GM12878 (cell line): ENCODE measurements around the gene CCDC24. TPM values are rescaled to one million over a fixed set of nuclear protein-coding genes. Genes with fewer than 3 reads are reported as not detected.

Experiments
- ATAC-seq: fragments of 200-7000 bp; cut with Tn5 transposase; 3 replicates; pipeline ENCODE4 v1.9.1; 2020; ENCODE audit warnings: mild to moderate bottlenecking, moderate library complexity
- BruUV-seq: library from RNA; stranded (reverse); fragments of 400-500 nt; replicated peaks from 2 replicates; lab custom pipeline; 2021; lab: Mats Ljungman, UMichigan
- CTCF ChIA-PET: fragments of 300-600 bp; sonication (Branson Sonifier 250); formaldehyde crosslinking; extraction: SDS; loops from one replicate; lab custom pipeline; 2021; ENCODE audit warnings: inconsistent platforms; lab: Yijun Ruan, JAX
- POLR2A ChIA-PET: fragments of 350-600 bp; formaldehyde crosslinking; extraction: SDS; loops from one replicate; lab custom pipeline; 2021; ENCODE audit warnings: inconsistent platforms; lab: Charles Lee
- RAD21 ChIA-PET: fragments of 300-600 bp; sonication (Branson Sonifier 250); formaldehyde crosslinking; loops from one replicate; lab custom pipeline; 2023; ENCODE audit warnings: antibody characterized with exemption; ENCODE audit not compliant: unreplicated experiment; lab: Charles Lee
- SMC1A ChIA-PET: fragments of 300-600 bp; sonication (Branson Sonifier 250); formaldehyde crosslinking; loops from one replicate; lab custom pipeline; 2023; ENCODE audit not compliant: unreplicated experiment, uncharacterized antibody; lab: Charles Lee
- DNase-seq: peaks from one replicate; pipeline ENCODE4 v3.0.0-alpha.2; 2011; ENCODE audit warnings: low read depth, low spot score
- FAIRE-seq: peaks from 3 replicates; lab custom pipeline; 2011; peaks lifted over from hg19 to GRCh38; lab: Jason Lieb, UNC
- H2AFZ ChIP-seq: 2 replicates; pipeline ENCODE4 v1.6.0; 2011; ENCODE audit warnings: low read depth, low read length, control low read depth; ENCODE audit not compliant: control insufficient read depth
- H3K27ac ChIP-seq: 2 replicates; pipeline ENCODE4 v1.5.1; 2011; ENCODE audit warnings: control low read depth; ENCODE audit not compliant: control insufficient read depth, insufficient read depth
- H3K27me3 ChIP-seq, 2 experiments: replicated peaks in 1 of 2; 2 replicates each; pipeline versions ENCODE4 v1.6.0 to v1.6.1; 2011; ENCODE audit warnings: low read length in 1 of 2; ENCODE audit not compliant: control insufficient read depth in 2 of 2, insufficient read depth in 2 of 2
- H3K36me3 ChIP-seq, 2 experiments: 2 replicates each; pipeline ENCODE4 v1.5.1; 2011; ENCODE audit warnings: low read length in 1 of 2; ENCODE audit not compliant: control insufficient read depth in 2 of 2, insufficient read depth in 2 of 2
- H3K4me1 ChIP-seq: 2 replicates; pipeline ENCODE4 v1.6.1; 2011; ENCODE audit warnings: mild to moderate bottlenecking, low read length, moderate library complexity, mixed read lengths; ENCODE audit not compliant: control insufficient read depth, insufficient read depth
- H3K4me2 ChIP-seq: 2 replicates; pipeline ENCODE4 v1.6.0; 2011; ENCODE audit warnings: control low read depth; ENCODE audit not compliant: control insufficient read depth, insufficient read depth
- H3K4me3 ChIP-seq: fragments of 200-600 bp; sonication (generic); 2 replicates; pipeline ENCODE4 v1.5.1; 2016
- H3K79me2 ChIP-seq: 2 replicates; pipeline ENCODE4 v1.6.0; 2011; ENCODE audit warnings: low read length; ENCODE audit not compliant: control insufficient read depth, insufficient read depth
- H3K9ac ChIP-seq: 2 replicates; pipeline ENCODE4 v1.8.0; 2011; ENCODE audit warnings: low read length, control low read depth, mixed read lengths; ENCODE audit not compliant: control insufficient read depth, insufficient read depth
- H3K9me3 ChIP-seq: replicated peaks from 3 replicates; pipeline ENCODE4 v1.5.1; 2011; ENCODE audit warnings: mild to moderate bottlenecking, low read length; ENCODE audit not compliant: control insufficient read depth, insufficient read depth
- H4K20me1 ChIP-seq: 2 replicates; pipeline ENCODE4 v1.6.0; 2011; ENCODE audit not compliant: control insufficient read depth, insufficient read depth
- BCL11A ChIP-seq: IDR thresholded peaks from 2 replicates; pipeline ENCODE4 v1.6.1; 2011; ENCODE audit warnings: low read depth, low read length
- CEBPB ChIP-seq, 2 experiments: fragments of 150-350 bp in 1 of 2; IDR thresholded peaks; 2 replicates each; pipeline ENCODE4 v1.6.1; 2012 to 2014; ENCODE audit warnings: low read depth in 2 of 2, low read length in 2 of 2, borderline replicate concordance in 1 of 2, inconsistent platforms in 1 of 2
- CHD4 ChIP-seq: fragments of 200-600 bp; sonication (generic); IDR thresholded peaks from 2 replicates; pipeline ENCODE4 v1.6.1; 2016; ENCODE audit warnings: mild to moderate bottlenecking
- FOS ChIP-seq: IDR thresholded peaks from 3 replicates; pipeline ENCODE4 v1.6.1; 2011; ENCODE audit warnings: borderline replicate concordance; ENCODE audit not compliant: insufficient read length; ENCODE audit errors: extremely low read depth
- HDAC6 ChIP-seq: fragments of 200-600 bp; sonication (generic); IDR thresholded peaks from one replicate; pipeline ENCODE4 v1.8.0; 2017; ENCODE audit warnings: antibody characterized with exemption; ENCODE audit not compliant: unreplicated experiment
- HSF1 ChIP-seq: fragments of 150-350 bp; IDR thresholded peaks from 2 replicates; pipeline ENCODE4 v1.6.1; 2014; ENCODE audit warnings: mild to moderate bottlenecking, low read depth, low read length
- IKZF2 ChIP-seq, 2 experiments: fragments of 450-650 bp; IDR thresholded peaks; 2 replicates each; pipeline ENCODE4 v1.6.1; 2017; ENCODE audit warnings: mild to moderate bottlenecking in 2 of 2, moderate library complexity in 2 of 2
- KAT2A ChIP-seq: conservative IDR thresholded peaks from 2 replicates; pipeline ENCODE4 v1.6.1; 2011; ENCODE audit warnings: low read depth, low read length; ENCODE audit not compliant: control insufficient read depth
- MAX ChIP-seq: IDR thresholded peaks from 2 replicates; pipeline ENCODE4 v1.6.1; 2012; ENCODE audit warnings: low read depth, low read length, improper control_type of control experiment
- RAD21 ChIP-seq: IDR thresholded peaks from 2 replicates; pipeline ENCODE4 v1.6.1; 2011; ENCODE audit warnings: mild to moderate bottlenecking, low read depth, low read length, moderate library complexity; ENCODE audit not compliant: insufficient read depth
- RELB ChIP-seq: fragments of 450-650 bp; IDR thresholded peaks from 2 replicates; pipeline ENCODE4 v1.6.1; 2017; ENCODE audit warnings: low read depth, mild to moderate bottlenecking, moderate library complexity
- SMAD1 ChIP-seq: fragments of 450-650 bp; IDR thresholded peaks from 2 replicates; pipeline ENCODE4 v1.6.1; 2018; ENCODE audit warnings: mild to moderate bottlenecking, low read depth; ENCODE audit not compliant: partially characterized antibody
- TBL1XR1 ChIP-seq: IDR thresholded peaks from 2 replicates; pipeline ENCODE4 v1.6.1; 2012; ENCODE audit warnings: low read depth, low read length, improper control_type of control experiment
- ZBTB33 ChIP-seq: fragments of 450-650 bp; IDR thresholded peaks from 2 replicates; pipeline ENCODE4 v1.6.1; 2017; ENCODE audit warnings: mild to moderate bottlenecking
- WGBS: methylation state at CpG from one replicate; pipeline ENCODE4 v1.1.6; 2016; ENCODE audit warnings: low lambda C conversion rate; ENCODE audit not compliant: insufficient replicate concordance, insufficient coverage; ENCODE audit errors: missing lambda C conversion rate; 5-methylcytosine and 5-hydroxymethylcytosine counted together
- in situ Hi-C: fragments of 300-500 bp; cut with MboI; formaldehyde crosslinking; loops from 9 replicates; pipeline ENCODE4 v1.14.3; 2018; ENCODE audit warnings: mixed read lengths
- intact Hi-C: fragments of 100-400 bp; cut with micrococcal nuclease; formaldehyde crosslinking; loops from one replicate; pipeline ENCODE4 v1.14.2; 2022; ENCODE audit not compliant: unreplicated experiment
- polyA plus RNA-seq, 11 experiments: library from polyadenylated mRNA; depleted of rRNA in 4 of 11; unstranded in 6 of 11; stranded (reverse) in 5 of 11; fragments of >200 nt; fragmentation: Nextera tagmentation in 4 of 11; fragmentation: Illumina TruSeq in 1 of 11; extraction: Ambion mirVana in 4 of 11; extraction: Trizol in 1 of 11; gene quantifications; 1 replicate in 1 of 11; 2 replicates in 10 of 11; pipeline versions ENCODE4 v1.2.1 to v1.2.3, GENCODE V29; 2011 to 2016; ENCODE audit warnings: inconsistent platforms in 2 of 11, missing spikeins in 2 of 11, low read depth in 1 of 11
- total RNA-seq, 4 experiments: library from RNA; depleted of rRNA in 3 of 4; stranded (reverse); fragments of >200 nt in 3 of 4; fragmentation: Illumina TruSeq in 1 of 4; extraction: Trizol in 1 of 4; gene quantifications; 2 replicates each; pipeline versions ENCODE4 v1.2.1 to v1.2.3, GENCODE V29; 2013 to 2021

CCDC24 gene
- total and polyA plus RNA-seq, 10 of the 15 experiments (the other 5 are each of a cell fraction or from before 2014, with no cell fraction given), result 0.18 to 3.1 (median 1.6) TPM; not detected in 1

GRCh38 chr1:43951021-43951985 lies 40.1 kb upstream of the CCDC24 start:
- ChIA-PET RAD21 (interaction anchor here (0.6 kb wide), 1 partner anchor 417 kb away, joined by 3 read pairs; no protein-coding TSS in a partner anchor), SMC1A (interaction anchor here (0.9 to 1.2 kb wide), 3 partner anchors 24 to 201 kb away, joined by 3 read pairs; partner anchors contain the start of gene ATP6V0B), POLR2A (interaction anchor here (0.8 kb wide), 1 partner anchor 47 kb away, joined by 3 read pairs; no protein-coding TSS in a partner anchor), CTCF (interaction anchor here (1.2 to 10.4 kb wide), 3 partner anchors 16 to 188 kb away, joined by 3 to 166 read pairs (median 10); no protein-coding TSS in a partner anchor)
- intact Hi-C loops (no loop called here), in situ Hi-C loops (no loop called here)
- H3K27ac ChIP-seq, result no peak overlapping the region
- no peak overlapping the region for H3K4me2 ChIP-seq
- H3K79me2 ChIP-seq, result peaks cover 15% of the 10 kb centered on the region
- no peaks in the 10 kb centered on the region for H3K27me3 ChIP-seq
- no peak overlapping the region for H2AFZ ChIP-seq
- DNase-seq, result no peak
- H3K9me3 ChIP-seq, result no peaks in the 10 kb centered on the region
- TF ChIP-seq ZBTB33 (no peak), CHD4 (no peak), KAT2A (no peak), MAX (no peak), IKZF2 (IDR thresholded peaks at IDR 0.05) (no peak), RELB (no peak), FOS (no peak), HDAC6 (no peak), TBL1XR1 (no peak), HSF1 (no peak), RAD21 (no peak), BCL11A (no peak), CEBPB (IDR thresholded peaks at IDR 0.05; ENCODE audit: borderline replicate concordance in 1 of 2, low read depth in 2 of 2, low read length in 2 of 2) (no peak), SMAD1 (no peak)
- peaks cover 10% of the 10 kb centered on the region for H3K4me1 ChIP-seq
- no peak overlapping the region for H3K9ac ChIP-seq
- ATAC-seq, result no peak
- H4K20me1 ChIP-seq, result no peaks in the 10 kb centered on the region
- 0 out of 4 replicates have a peak, but pooled peaks cover 0 to 4% of the 10 kb centered on the region in 2 experiments for H3K36me3 ChIP-seq
- no TSS peak for BruUV-seq
- no peak overlapping the region for H3K4me3 ChIP-seq
- WGBS, result 80% methylated on average over 4 of the region's 4 CpGs
- FAIRE-seq, result no peak
